Astrocyte of the spinal cord (primary cell): ENCODE measurements around the gene AOPEP.

Experiments used
- DNase-seq: peaks from one replicate; pipeline ENCODE4 v3.0.0; 2011; ENCODE audit warnings: low read depth, low spot score
- H3K4me3 ChIP-seq: 2 replicates; pipeline ENCODE4 v1.5.1; 2011; ENCODE audit warnings: low read depth, mild to moderate bottlenecking, low read length, moderate library complexity
- CTCF ChIP-seq: IDR thresholded peaks from 2 replicates; pipeline ENCODE4 v1.5.1; 2012; ENCODE audit warnings: low read depth, mild to moderate bottlenecking, low read length, inconsistent platforms
- in situ Hi-C: cut with HindIII; loops from 2 replicates; pipeline ENCODE4 v1.10.0; 2017; ENCODE audit warnings: low sequenced_read_pairs

The AOPEP gene

GRCh38 chr9:95053611-95054570 is 327.4 kb downstream of the AOPEP start:
- TF ChIP-seq CTCF: no peak
- no peak overlapping the region for H3K4me3 ChIP-seq
- in situ Hi-C loops: no loop called here
- no peak for DNase-seq

- in situ Hi-C loops: no loop called here
- no peak for TF ChIP-seq CTCF
- H3K4me3 ChIP-seq: no peak overlapping the region
- DNase-seq: no peak
These were observed 328.9 kb downstream of the AOPEP start for GRCh38 chr9:95055334-95055850.

- no peak for TF ChIP-seq CTCF
These were observed 329.5 kb downstream of the AOPEP start for GRCh38 chr9:95055851-95056551.

GRCh38 chr9:95057101-95057500 is 330.6 kb downstream of the AOPEP start:
- no peak for TF ChIP-seq CTCF
- in situ Hi-C loops: no loop called here

More at GRCh38 chr9:95055851-95056551, 329.5 kb downstream of the AOPEP start:
- no peak overlapping the region for H3K4me3 ChIP-seq
- in situ Hi-C loops: no loop called here
- DNase-seq: peak; percentile 65

GRCh38 chr9:95058121-95058785 is 331.8 kb downstream of the AOPEP start:
- no peak for DNase-seq
- in situ Hi-C loops: no loop called here
- TF ChIP-seq CTCF: no peak
- H3K4me3 ChIP-seq: no peak overlapping the region

More at GRCh38 chr9:95057101-95057500, 330.6 kb downstream of the AOPEP start:
- no peak overlapping the region for H3K4me3 ChIP-seq
- peak; percentile 42 for DNase-seq

GRCh38 chr9:95058795-95059386 is 332.4 kb downstream of the AOPEP start:
- in situ Hi-C loops: no loop called here
- no peak overlapping the region for H3K4me3 ChIP-seq
- no peak for TF ChIP-seq CTCF
- peak; percentile 23 for DNase-seq
